ENCODE results near the gene ARHGEF28.

- TF ChIP-seq CTCF (IDR thresholded peaks at IDR 0.05; ENCODE audit: poor library complexity) (no peak), EZH2 (IDR thresholded peaks at IDR 0.05; ENCODE audit: borderline replicate concordance) (no peak)
Observed at GRCh38 chr5:73625944-73626811, at the start of gene ARHGEF28.
